ENCODE results near the gene KCNQ2.

Gene KCNQ2

GRCh38 chr20:63356931-63357879, 115.2 kb downstream of the KCNQ2 start:
- no peak for DNase-seq

- DNase-seq: no peak
Observed at GRCh38 chr20:63356511-63356910, 115.9 kb downstream of the KCNQ2 start.

GRCh38 chr20:63355781-63356295, 116.6 kb downstream of the KCNQ2 start:
- DNase-seq: no peak

GRCh38 chr20:63354636-63355350, 117.7 kb downstream of the KCNQ2 start:
- no peak for DNase-seq

- no peak for DNase-seq
Observed at GRCh38 chr20:63352811-63353221, 119.6 kb downstream of the KCNQ2 start.

GRCh38 chr20:63351811-63352591, 120.5 kb downstream of the KCNQ2 start:
- no peak for DNase-seq

- DNase-seq: no peak
Observed at GRCh38 chr20:63351326-63351700, 121.1 kb downstream of the KCNQ2 start.

- no peak for DNase-seq
Observed at GRCh38 chr20:63350597-63351325, 121.7 kb downstream of the KCNQ2 start.
